ENCODE results near the gene FRMD4A.

DNA sequence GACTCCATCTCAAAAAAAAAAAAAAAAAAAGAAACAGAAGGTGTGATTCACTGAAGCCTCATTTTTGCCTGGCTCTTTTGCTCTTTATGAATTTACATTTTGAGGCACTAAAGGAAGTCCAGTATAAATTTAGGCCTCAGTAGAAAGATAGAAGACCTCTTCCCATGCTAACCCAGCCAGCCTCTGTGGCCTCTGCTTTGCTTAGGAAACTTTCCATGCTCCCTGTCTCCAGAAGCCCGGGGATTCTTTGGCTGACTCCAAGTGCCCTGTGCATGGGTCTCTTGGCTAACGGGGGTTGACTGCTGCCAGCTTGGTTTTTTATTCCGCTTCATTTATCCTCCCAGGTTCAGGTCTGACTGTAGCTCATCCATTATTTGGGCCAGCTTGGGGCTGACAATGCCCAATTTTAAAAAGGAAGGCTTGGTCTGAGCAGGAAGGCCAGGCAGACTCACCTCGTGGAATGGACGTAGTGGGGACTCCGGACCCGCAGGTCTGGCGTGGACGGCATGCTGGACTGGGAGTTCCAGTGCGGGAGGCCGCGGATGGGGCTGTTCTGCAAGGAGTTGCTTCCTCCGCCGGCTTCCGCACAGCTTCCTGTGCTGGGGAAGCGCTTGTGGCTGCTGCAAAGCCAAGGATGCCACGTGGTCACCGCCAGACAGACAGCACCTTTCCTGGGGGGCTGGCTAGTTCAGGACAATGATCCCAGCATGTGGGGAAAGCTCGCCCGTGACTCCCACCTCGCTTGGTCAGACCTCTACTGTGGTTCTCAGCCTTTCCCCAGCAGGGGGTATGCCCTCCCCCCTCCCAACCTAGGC is 671.6 kb downstream of the FRMD4A start:
- TF ChIP-seq POLR2A (IDR thresholded peaks at IDR 0.05; ENCODE audit: low read depth, low read length) (no peak), TAF1 (IDR thresholded peaks at IDR 0.05; ENCODE audit: low read depth, low read length) (no peak), POLR2AphosphoS5 (IDR thresholded peaks at IDR 0.05; ENCODE audit: low read depth, low read length) (no peak), SPI1 (IDR thresholded peaks at IDR 0.05; ENCODE audit: low read depth, low read length) (no peak), POU2F2 (IDR thresholded peaks at IDR 0.05; ENCODE audit: low read depth, low read length) (no peak), PAX5 (IDR thresholded peaks at IDR 0.05; ENCODE audit: insufficient read depth, low read length, severe bottlenecking) (no peak)
